Mucosa of gallbladder (tissue), 1 donor: ENCODE measurements around the gene PRKD1. TPM values are rescaled to one million over a fixed set of nuclear protein-coding genes. Genes with fewer than 3 reads are reported as not detected.
A peak's percentile ranks its signal among the peaks of the same experiment; 100 is the strongest.

Source experiments
- DNase-seq: peaks from one replicate; pipeline ENCODE4 v3.0.0-alpha.2; 2020; ENCODE audit warnings: low spot score
- total RNA-seq: library from RNA; stranded (reverse); gene quantifications from one replicate; pipeline ENCODE4 v1.2.1, GENCODE V29; 2021
- donor health status: DM: no; HTN: no; CAD: no.

The PRKD1 gene
- total RNA-seq, 1 donor from 2014 or later, result 20.3 TPM

DNA sequence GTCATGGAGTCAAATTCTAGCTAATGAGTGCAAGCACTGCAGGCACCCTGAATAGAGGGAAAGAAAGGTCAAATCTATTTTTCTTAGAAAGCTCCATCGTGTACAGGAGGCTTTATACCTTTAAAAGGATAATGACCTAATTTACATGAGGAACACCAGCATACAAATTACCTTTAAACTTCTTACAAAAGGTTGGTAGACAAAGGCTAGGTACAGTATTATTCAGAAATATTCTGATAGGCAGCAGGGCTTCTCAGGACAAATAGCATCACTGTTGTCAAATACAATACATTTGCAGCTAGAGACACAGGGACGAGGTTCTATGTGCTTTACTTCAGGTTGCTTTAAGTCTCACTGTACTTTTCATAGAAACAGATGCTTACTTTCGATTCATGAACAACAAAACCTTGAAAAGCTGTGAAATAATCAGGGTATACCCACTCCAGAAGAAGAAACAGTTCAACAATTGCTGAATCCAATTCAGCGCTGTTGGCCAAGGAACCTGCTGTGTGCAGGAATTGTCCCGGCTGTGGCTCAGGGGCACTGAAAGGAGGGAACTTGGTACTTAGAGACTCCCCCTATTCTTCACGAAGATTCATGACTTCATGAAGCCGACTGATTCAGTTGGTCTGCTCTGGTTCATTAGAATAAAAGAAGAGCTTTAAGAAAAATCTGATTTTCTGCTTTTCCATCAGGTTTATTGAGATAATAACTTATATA, 252.9 kb downstream of the PRKD1 start:
- DNase-seq, result no peak

DNA sequence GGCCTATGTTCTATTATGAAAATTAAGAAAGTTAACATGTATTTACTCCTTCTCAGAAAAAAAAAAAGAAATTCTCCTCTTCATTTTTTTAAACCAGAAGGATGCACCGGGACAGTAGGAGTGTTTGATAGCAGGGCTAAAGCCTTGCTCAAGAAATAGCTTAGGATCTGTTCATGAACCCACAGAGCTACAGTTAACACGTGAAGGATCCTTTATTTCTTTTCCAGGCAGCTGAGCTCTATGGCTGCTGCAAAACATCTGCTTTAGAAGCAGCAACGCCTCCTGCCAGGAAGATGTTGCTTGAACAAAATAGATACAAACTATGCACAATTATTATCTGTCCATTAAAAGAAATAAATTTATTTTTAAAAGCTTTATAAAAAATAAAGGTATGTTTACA, 254.8 kb downstream of the PRKD1 start:
- no peak for DNase-seq

DNA sequence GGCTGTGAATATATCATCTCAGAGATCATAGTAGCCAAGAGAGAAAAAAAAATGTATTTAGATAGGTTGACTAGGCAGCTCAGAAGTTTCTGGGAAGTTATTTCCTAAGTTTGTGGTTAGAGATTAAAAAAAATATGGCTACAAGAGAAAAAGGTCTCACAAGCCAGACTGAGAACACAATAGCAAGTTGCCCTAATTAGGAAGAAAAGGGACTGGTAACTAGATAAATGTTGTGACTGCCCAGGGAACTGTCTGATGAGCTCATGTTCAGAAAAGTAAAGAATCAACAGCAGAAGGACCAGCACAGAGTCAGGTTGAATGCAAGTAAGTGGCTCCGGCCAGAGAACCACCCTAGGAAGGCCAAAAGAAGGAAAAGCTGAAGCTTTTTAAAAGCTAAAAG, 256.6 kb downstream of the PRKD1 start:
- DNase-seq, result no peak

DNA sequence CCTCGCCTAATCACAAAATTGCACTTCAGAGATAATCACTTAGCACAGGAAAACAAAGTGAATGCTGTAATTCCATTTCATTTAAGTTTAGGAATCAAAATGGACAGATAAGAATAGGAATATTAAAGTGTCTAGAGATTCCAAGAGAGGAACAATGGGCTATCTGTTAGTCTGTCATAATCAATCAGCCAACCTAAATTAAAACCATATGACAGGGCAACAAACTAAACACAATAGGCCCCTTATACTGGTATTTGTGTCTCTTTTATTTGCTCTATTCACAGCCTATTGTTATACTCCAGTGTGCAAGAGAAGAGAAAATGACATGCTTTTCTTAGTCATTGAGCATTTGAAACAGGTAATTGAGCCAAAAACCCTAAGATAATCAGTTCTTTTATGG, 259.4 kb downstream of the PRKD1 start:
- DNase-seq, result no peak

DNA sequence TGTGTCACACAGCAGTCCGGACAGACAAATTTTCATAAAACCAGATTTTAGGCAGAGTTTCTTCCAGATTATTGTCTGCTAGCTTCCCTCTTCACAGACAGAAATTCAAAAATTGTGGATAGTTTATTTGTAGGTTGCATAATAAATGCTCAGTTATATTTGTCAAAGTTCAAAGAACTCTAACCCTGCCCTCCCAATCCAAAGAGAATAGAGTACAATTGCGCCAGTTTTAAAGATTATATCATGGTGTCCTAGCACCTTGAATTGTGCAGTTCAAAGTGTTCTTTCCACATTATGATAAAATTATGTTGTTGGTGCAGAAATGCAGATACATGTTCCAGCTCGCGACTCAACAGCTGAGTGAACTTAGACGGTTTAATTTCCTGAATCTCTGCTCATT, 263.1 kb downstream of the PRKD1 start:
- DNase-seq, result no peak

DNA sequence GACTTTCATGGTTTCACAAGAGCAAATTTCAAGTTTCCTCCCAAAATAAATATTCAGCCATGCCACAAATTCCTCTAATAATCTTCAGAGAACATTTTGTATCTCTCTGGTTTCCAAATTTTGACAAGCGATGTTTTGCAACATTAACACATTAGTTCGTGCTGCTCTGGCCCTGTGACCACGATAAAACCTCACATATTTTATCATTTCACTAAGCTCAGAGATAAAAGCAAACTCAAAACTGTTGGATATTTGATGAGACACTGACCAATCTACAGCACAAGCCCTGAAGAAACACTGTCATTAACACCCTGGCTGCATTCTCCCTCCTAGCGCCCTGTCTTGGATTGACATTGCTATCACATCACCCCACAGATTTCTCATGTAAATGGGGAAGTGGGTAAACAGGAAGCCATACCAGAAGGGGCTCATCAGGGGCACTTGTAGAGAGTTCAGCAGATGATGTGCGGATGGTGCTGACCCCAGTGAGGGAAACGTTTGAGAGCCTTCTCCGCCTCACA, 264.3 kb downstream of the PRKD1 start:
- no peak for DNase-seq

DNA sequence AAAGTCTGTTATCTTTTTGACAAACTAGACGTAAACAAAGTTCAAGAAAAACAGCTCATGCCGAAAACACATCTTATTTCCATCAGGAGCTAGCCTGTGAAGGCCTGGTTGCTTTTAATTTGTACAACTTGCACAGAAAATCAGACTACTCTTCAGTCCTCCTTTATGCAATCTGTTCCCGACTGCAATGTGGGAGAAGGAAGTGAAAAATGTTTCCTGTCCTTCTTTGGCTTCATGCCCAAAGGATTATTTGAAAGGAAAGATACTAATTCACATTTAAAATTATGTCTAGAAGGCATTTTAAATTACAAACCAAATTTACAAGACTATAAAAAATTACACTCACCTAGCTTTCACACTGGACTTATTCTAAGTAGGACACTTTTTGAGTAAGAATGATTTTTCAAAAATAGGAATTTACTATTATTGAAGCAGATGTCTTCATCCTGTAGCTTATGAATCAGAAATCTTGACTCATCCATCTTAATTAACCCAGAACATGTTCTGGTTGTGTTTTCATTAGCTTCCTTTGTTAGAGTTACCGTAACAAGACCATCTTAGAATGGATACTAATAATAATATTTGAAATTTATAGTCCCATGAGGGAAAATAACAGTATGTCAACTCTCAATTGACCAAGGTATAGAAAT, 272.6 kb downstream of the PRKD1 start:
- DNase-seq, result no peak

DNA sequence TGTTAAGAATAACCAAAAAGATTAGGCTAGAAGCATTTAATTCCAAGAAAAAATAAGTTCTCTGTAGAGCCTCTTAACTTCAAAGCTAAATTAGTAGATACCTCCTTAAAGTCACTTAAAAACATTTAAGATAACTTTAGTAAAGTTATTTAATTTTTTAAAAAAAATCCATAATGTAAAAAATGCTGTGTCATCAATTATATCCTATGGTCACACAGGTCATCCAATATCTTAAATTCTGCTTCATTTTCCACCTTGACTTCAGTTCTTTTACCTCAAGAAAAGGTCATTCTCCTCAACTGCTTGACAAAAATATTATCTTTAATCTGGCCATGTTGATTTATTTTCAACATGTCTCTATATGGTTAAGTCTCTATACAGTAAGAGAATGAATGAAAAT, 274.3 kb downstream of the PRKD1 start:
- DNase-seq, result no peak

DNA sequence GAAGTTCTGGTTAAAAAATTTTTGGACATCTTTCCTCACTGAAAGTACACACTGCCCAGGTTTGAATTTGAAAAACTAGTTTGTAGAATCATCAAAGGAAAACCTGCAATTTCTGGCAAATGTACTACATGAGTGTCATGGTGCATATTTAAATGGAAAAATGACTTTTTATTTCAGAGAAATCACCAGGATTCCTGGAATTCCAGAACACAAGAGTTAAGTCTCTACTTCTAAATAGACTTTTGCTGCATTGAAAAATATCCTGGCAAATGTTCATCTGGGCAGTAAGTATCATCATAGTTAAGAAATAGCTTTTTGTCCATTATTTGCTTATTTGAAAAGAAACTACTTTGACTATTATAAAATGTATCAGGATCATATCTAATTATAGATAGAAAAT, 275.1 kb downstream of the PRKD1 start:
- DNase-seq, result no peak

DNA sequence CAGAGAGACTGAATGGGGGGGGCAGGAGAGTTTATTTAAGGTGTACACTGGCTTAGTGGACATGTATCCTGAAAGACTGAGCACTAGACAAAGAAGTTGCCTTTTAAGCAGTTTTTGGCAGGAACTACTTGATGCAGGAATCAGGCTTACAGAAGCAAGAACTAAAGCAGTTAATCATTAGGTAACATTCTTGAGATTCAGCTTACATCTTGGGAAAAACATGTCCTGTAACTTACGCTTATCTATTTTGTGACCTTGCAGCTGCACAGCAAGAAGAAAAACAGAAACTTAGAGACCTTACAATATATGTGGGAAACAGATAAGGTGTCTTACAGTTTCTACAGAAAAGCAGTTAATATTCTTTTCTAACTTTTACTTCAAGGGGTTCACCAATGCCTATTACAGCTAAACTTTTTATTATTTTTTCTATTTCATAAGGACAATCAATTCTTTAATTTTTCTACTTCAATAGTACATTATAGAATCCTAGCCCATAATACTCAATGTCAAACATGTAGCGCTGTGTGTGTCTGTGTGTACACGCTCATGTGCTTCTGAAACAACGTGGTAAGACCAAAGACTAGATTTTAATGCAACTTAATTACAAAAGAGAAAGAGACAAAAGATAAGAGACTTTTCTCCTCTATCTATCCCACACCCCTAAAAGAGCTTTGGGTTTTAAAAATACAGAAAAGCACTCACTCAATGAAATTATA, 276.9 kb downstream of the PRKD1 start:
- no peak for DNase-seq

DNA sequence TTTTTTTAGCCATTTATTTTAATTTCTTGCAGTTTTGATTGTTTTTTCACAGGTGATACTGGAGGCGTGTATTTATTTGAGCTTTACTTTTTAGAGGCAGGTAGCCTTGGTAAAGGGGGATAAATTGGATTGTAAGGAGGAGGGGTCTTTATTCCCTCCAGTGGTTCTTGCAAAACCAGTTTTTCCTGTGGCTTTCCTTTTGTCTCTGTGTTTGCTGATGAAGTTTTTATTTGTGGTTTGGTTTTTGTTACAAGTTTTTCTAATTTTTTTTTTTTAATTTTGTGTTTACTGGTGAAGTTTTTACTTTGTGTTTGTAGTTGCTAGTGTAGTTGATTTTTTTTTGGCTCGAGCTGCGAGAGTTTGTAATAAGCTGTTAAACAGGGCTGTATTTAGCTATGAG, 278.5 kb downstream of the PRKD1 start:
- no peak for DNase-seq

DNA sequence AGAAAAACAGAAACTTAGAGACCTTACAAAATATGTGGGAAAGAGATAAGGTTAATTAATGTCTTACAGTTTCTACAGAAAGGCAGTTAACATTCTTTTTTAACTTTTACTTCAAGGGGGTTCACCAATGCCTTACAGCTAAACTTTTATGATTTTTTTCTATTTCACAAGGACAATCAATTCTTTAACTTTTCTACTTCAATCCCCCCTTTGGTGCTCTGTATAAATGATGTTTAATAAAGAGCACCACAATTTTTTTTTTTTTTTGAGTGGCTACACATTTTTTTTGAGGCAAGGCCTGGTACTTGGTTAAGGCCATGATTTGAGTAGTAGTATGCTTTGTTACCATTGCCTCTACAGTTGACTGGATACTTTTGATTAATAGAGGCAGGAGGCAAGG, 279.6 kb downstream of the PRKD1 start:
- DNase-seq, result no peak

DNA sequence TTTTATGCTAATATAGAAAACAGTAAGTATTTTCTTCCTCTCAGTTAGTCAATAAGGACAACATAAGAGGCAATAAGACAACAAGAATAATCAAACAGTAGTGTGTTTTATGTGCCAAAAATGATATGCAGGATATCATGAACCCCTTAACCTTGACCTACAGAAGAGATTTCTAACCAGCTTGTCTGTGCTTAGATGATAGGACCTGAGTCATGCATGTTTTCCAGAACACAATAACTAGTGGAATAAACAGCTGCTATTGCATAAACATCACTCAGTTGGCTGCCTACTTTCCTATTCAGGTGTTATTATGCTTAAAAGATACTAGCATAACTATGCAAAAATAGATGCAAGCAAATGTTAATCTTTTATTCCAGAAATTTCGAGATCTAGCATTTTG, 282.5 kb downstream of the PRKD1 start:
- DNase-seq, result no peak

DNA sequence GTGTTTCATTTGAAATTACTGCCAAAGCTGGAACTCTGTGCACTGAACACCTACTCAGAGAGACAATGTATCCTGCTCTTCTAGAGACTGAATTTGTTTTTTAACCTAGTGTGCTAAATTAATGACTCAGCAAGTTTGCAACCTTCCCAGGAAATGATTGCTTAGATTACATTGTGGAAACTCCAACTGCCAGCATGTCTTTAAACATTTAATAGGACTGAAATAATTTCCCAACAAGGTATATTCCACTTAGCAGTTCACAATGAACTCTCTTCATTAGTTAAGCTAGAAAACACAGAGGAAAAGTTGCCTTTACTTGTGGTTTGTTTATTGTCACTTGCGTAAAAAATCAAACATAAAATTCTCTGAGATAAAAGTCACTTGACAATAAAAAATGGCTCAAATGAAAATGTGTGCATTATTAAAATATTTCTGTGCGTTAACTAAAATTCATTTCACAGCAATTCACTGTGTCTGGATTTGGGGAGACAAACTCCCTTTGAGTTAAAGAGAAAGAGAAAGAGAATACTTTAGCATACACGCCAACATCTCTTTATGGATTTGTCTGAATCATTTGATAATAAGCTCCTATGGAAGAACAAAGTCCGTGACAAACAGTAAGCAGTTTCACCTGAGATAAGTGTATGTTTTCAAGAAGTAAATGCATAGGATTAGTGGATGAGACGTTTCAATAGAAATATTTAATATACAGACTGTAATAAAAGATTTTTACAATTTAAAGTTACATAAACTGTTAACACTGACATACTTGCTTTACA, 284.0 kb downstream of the PRKD1 start:
- no peak for DNase-seq

DNA sequence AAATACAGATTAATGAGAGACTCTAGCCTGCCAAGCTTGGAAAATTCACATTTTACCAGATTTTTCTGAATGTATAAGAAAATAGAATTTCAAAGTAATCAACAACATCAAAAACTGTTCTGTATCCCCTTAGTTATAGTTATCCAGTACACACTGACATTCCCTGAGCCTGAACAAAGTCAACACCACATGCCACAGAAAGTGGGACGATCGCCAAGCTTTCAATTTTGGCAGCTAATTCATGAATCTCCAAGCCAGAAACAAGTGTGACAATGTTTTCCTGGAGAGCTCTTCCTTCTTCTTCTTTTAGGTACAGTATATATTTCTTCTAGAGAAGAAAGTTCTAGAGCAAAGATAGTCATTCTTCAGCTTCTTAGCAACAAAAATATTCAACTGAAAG, 290.2 kb downstream of the PRKD1 start:
- DNase-seq, result peak; percentile 82

DNA sequence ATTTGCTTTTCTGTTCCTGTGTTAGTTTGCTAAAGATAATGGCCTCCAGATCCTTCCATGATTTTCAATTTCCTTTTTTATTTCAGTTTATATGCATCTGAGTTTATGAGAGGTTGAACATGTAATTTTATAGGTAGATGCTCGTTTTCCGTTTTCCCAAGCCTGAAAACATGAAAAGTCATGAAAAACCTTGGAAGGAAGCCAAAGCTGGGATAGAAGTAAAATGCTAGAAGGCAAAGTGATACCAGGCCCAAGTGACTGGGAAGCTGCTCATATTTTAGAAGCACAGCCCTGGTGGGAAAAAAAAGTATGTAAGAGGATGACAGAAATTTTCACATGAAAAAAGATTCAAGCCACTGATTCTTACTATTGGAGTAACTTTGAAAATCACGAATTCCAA, 290.8 kb downstream of the PRKD1 start:
- DNase-seq, result no peak

DNA sequence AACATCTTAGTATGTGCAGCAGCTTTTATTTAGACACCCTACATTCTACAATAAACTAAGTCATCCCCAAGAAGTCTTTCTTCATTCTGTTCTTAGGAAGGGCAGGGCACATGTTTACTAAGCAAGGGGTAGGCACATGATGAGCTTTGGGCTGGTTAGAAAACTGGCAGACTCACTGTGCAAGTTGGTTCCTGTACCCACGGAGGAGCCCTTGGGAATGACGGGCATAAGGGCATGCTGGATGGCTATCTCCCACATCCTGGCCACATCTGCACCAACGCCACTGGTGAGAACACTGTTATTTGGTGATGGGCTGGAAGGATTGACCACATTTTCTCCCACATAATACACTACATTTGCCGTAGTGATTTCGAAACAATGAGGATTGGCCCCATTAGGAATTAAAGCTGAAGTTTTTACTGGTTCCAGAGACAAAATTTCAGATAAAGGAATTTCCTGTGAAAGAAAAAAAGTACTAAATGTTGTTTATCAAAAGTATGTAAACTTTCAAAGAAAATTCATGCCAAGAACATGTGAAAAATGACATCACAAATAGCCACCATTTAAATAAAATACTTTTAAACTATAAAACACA, 297.0 kb downstream of the PRKD1 start:
- no peak for DNase-seq

DNA sequence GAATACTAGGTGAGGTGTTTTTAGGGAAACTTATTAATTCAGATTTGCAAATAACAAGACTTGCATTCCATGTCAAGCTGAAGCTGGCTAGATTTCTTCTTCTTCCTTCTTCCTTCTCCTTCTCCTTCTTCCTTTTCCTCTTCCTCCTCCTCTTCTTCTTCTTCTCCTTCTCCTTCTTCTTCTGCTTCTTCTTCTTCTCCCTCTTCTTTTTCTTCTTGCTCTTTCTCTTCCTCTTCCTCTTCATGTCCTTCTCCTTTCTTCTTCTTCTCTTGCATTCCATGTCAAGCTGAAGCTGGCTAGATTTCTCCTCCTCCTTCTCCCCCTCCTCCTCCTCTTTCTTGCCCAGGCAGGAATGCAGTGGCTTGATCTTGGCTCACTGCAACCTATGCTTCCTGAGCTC, 297.8 kb downstream of the PRKD1 start:
- no peak for DNase-seq

DNA sequence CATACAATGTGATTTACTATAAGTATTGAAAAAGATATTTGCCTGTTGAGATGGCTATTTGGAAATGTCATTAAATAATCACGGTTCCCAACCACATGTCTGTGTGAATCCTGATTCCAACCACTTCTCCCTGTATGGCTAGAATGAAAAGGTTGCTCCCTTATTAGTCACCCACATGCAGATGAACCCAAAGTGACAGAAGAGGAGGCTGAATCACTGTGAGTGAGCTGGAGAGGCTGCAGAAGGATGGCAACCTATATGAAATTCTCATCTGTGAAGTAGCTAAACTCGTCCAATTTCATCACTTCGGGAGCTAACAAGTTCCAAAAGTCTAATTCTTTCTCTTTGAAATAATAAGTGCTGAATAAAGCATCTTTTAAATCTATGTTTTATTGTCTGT, 300.5 kb downstream of the PRKD1 start:
- no peak for DNase-seq

DNA sequence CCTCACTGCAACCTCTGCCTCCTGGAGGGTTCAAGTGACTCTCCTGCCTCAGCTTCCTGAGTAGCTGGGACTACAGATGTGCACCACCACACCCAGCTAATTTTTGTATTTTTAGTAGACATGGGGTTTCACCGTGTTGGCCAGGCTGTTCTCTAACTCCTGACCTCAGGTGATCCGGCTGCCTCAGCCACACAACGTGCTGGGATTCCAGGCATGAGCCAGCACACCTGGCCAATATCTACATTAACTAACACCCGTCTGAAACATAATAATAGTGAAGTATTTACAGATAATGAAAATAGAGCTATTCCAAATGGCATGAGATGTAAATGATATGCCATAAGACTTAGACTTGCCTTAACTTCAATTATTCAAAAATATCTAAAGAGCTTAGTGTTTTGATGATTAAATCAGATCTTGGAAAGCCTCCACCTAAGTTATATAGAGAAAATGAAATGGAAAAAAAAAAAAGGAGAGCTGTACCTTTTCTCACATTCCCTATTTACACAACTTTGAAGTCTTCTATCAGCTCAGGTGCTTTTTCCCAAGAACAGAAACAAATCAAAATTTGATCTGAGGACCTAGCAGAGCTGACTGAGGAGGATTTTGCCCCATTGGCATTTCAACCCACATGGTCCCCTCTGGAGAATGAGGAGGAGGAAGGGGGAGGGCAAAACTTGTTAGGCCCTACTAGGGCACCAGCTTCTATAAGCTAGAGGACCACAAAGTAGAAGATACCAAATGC, 309.2 kb downstream of the PRKD1 start:
- no peak for DNase-seq

DNA sequence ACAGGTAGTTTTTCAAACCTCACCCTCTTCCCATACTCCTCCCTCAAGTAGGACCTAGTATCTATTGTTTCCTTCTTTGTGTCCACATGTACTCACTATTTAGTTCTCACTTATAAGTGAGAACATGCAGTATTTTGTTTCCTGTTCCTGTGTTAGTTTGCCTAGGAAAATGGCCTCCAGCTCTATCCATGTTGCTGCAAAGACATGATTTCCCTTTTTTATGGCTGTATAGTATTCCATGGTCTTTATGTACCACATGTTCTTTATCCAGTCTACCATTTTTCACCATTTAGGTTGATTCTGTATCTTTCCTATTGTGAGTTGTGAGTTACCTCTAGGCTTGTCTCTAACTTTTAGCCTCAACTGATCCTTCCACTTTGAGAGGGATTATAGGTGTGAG, 310.7 kb downstream of the PRKD1 start:
- DNase-seq, result no peak
